ACC112 (cell line): ENCODE data around the gene ZNF619.

Source experiments
- H2AFZ ChIP-seq: fragments of 200-600 bp; sonication (generic); one replicate; pipeline ENCODE4 v1.6.0; 2017; ENCODE audit warnings: antibody characterized with exemption, low read length; ENCODE audit not compliant: unreplicated experiment
- H3K27ac ChIP-seq: fragments of 200-600 bp; sonication (generic); 2 replicates; pipeline ENCODE4 v1.5.1; 2014; ENCODE audit warnings: low read depth, mild to moderate bottlenecking, antibody characterized with exemption, low read length, moderate library complexity
- H3K27me3 ChIP-seq: fragments of 200-600 bp; sonication (generic); 2 replicates; pipeline ENCODE4 v1.6.1; 2014; ENCODE audit warnings: mild to moderate bottlenecking, antibody characterized with exemption, low read length, moderate library complexity, mixed read lengths; ENCODE audit not compliant: insufficient read depth
- H3K36me3 ChIP-seq: fragments of 200-600 bp; sonication (generic); 2 replicates; pipeline ENCODE4 v1.6.1; 2016; ENCODE audit warnings: mild to moderate bottlenecking, antibody characterized with exemption, low read length, moderate library complexity, mixed read lengths; ENCODE audit not compliant: insufficient read depth
- H3K4me1 ChIP-seq: fragments of 200-600 bp; sonication (generic); one replicate; pipeline ENCODE4 v1.6.1; 2016; ENCODE audit warnings: low read length, mixed read lengths; ENCODE audit not compliant: insufficient read depth, unreplicated experiment, control insufficient read depth
- H3K4me3 ChIP-seq: fragments of 200-600 bp; sonication (generic); 2 replicates; pipeline ENCODE4 v1.5.1; 2014; ENCODE audit warnings: mild to moderate bottlenecking, low read depth, low read length
- H3K79me2 ChIP-seq: fragments of 200-600 bp; sonication (generic); one replicate; pipeline ENCODE4 v1.6.0; 2016; ENCODE audit warnings: low read length; ENCODE audit not compliant: control insufficient read depth, unreplicated experiment, insufficient read depth

The ZNF619 gene

DNA sequence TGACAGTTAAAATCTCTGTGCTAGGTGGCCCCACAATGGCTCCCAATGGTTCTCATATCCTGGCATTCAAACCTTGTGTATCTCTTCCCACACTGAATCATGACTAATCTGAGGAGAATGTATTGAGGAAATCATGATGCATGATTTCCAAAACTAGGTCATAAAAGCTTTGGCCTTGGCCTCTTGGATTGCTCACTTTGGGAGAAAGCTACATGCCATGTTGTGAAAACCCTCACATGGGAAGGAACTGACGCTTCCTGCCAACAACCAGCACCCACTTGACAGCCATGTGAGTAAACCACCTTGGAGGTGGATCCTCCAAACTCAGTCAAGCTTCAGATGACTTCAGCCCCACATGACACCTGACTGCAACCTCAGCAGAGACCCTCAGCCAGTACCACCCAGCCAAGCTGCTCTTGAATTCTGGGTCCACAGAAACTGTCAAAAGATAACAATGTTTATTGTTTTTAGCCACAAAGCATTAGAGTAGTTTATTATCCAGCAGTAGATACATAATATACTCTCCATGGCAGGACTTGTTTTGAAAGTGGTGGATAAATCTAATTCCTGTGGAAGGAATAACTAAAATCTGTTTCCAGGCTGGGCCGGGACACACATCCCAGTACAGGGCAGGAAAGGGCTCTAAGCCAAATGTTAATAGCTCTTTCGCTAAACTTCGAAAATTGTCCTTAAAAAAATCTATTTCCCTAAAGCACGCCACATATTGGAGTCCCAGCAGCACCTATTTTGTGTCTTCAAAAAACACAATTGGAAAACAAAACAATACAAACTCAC, 27.9 kb downstream of the ZNF619 start:
- Histone ChIP-seq H3K4me1 (peaks cover 23% of the 10 kb centered on the region), H2AFZ (no peak overlapping the region), H3K27me3 (no peaks in the 10 kb centered on the region), H3K79me2 (no peaks in the 10 kb centered on the region), H3K36me3 (no peaks in the 10 kb centered on the region), H3K27ac (peak overlapping the region; percentile 95), H3K4me3 (peak overlapping the region; percentile 79)

DNA sequence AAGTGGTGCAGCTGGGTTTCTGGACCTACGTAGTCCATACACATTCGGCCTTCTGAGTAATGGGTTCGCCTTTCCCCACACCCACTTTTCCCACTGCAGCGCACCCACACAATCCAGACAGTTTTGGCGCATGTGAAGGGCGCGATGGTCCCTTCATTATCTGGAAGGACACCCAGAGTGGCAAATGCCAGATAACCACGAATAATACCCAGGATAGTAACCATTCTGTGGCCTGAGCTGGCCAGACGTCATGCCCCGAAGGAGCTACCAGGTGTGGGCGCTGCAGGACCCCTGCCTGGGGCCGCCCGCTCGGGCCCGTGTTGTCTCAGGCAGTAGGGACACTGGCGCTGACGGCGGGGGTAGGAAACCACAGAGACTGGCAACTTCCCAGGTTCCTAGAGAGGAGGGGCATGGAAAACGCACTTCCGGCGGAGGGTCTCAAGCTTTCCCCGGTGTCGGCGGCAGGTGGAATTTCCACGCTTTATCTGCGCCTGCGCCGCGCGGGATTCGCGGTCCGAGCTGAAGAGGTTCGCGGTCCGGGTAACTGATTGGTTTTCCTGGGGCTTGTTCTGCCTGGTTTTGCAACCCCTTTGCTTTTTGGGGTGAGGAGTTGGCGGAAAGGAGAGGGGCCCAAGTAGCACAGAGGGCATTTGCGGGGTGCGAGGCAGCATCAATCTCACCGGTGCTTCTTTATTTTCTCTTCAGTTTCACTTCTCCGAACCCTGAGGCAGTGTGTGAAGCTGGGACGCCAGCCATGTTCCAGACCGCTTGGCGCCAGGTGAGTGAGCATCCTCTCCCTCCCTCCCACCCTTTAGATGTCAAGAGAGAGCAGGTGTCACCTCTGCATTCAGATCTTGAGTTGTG, 28.9 kb downstream of the ZNF619 start, which contains the start of gene ZNF620:
TSS of gene ZNF620 (plus strand) at position 441 of the 864 bp plus-strand sequence. CDS start at position 755, 314 bp downstream.
- no peaks in the 10 kb centered on the region for H3K27me3 ChIP-seq
- peak within 1 kb of the TSS; percentile 79 for H3K4me3 ChIP-seq
- peaks cover 4% of the 10 kb centered on the region; the same call in 1 of the 2 replicates for H3K36me3 ChIP-seq
- peak within 1 kb of the TSS; percentile 95 for H3K27ac ChIP-seq
- H3K4me1 ChIP-seq = peaks cover 23% of the 10 kb centered on the region
- H2AFZ ChIP-seq = peak within 1 kb of the TSS; percentile 68
- H3K79me2 ChIP-seq = no peaks in the 10 kb centered on the region

GRCh38 chr3:40511031-40511718, 34.3 kb downstream of the ZNF619 start:
- no peaks in the 10 kb centered on the region for H3K27me3 ChIP-seq

DNA sequence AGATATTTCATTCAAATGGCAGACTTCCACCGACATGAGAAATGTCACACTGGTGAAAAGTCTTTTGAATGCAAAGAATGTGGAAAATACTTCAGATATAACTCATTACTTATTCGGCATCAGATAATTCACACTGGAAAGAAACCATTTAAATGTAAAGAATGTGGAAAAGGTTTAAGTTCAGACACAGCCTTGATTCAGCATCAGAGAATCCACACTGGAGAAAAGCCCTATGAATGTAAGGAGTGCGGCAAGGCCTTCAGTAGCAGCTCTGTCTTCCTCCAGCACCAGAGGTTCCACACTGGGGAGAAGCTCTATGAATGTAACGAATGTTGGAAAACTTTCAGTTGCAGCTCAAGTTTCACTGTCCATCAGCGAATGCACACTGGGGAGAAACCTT, 39.3 kb downstream of the ZNF619 start:
- Histone ChIP-seq H2AFZ (no peak overlapping the region), H3K27ac (no peak overlapping the region), H3K27me3 (no peaks in the 10 kb centered on the region), H3K4me1 (no peaks in the 10 kb centered on the region), H3K79me2 (no peaks in the 10 kb centered on the region), H3K36me3 (peaks cover 7% of the 10 kb centered on the region; the same call in 1 of the 2 replicates), H3K4me3 (no peak overlapping the region)

More at GRCh38 chr3:40511031-40511718, 34.3 kb downstream of the ZNF619 start:
- Histone ChIP-seq H3K4me1 (peaks cover 6% of the 10 kb centered on the region), H3K27ac (no peak overlapping the region), H2AFZ (no peak overlapping the region), H3K79me2 (no peaks in the 10 kb centered on the region), H3K4me3 (no peak overlapping the region), H3K36me3 (peaks cover 9% of the 10 kb centered on the region)

DNA sequence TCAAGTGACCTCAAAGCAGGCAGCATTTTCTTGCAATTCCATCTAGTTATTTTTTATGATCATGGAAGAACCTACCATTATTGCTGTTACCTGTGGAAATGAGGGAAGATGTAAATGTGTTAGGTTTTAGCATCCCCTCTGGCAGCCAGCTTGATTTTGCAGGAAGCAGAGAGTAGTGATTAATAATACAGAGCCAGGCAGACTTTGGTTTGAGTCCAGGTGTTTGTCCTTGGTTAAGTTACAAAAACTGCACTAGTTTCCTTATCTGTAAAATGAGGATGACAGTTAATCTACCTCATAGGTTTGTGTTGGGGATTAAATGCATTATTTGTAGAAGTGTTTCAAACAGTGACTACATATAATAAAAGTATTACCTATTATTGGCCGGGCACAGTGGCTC, 41.1 kb downstream of the ZNF619 start:
- peaks cover 7% of the 10 kb centered on the region; the same call in 1 of the 2 replicates for H3K36me3 ChIP-seq
- H3K79me2 ChIP-seq = no peaks in the 10 kb centered on the region
- no peak overlapping the region for H3K4me3 ChIP-seq
- no peak overlapping the region for H2AFZ ChIP-seq
- H3K27ac ChIP-seq = no peak overlapping the region
- H3K27me3 ChIP-seq = no peaks in the 10 kb centered on the region
- H3K4me1 ChIP-seq = no peaks in the 10 kb centered on the region

- Histone ChIP-seq H3K36me3 (peaks cover 7% of the 10 kb centered on the region; the same call in 1 of the 2 replicates), H3K4me3 (no peak overlapping the region)
These were observed 41.9 kb downstream of the ZNF619 start for GRCh38 chr3:40518848-40519247.

GRCh38 chr3:40521254-40521653, 44.3 kb downstream of the ZNF619 start:
- Histone ChIP-seq H2AFZ (no peak overlapping the region), H3K27me3 (no peaks in the 10 kb centered on the region), H3K36me3 (0 out of 2 replicates have a peak, but pooled peaks cover under 1% of the 10 kb centered on the region), H3K27ac (no peak overlapping the region), H3K4me3 (no peak overlapping the region), H3K79me2 (peaks cover 9% of the 10 kb centered on the region), H3K4me1 (peaks cover 6% of the 10 kb centered on the region)

More at GRCh38 chr3:40518848-40519247, 41.9 kb downstream of the ZNF619 start:
- no peak overlapping the region for H3K27ac ChIP-seq
- H3K27me3 ChIP-seq = no peaks in the 10 kb centered on the region
- no peaks in the 10 kb centered on the region for H3K4me1 ChIP-seq
- H2AFZ ChIP-seq = no peak overlapping the region
- H3K79me2 ChIP-seq = no peaks in the 10 kb centered on the region

- H3K27ac ChIP-seq = 0 out of 2 replicates have a peak overlapping the region, but pooled peaks have one; percentile 42
- no peaks in the 10 kb centered on the region for H3K27me3 ChIP-seq
- peaks cover 6% of the 10 kb centered on the region for H3K4me1 ChIP-seq
- peak overlapping the region; percentile 90 for H2AFZ ChIP-seq
- H3K36me3 ChIP-seq = peaks cover 14% of the 10 kb centered on the region
- peaks cover 19% of the 10 kb centered on the region for H3K79me2 ChIP-seq
- H3K4me3 ChIP-seq = peak overlapping the region; percentile 92
These were observed 46.9 kb downstream of the ZNF619 start for GRCh38 chr3:40523781-40524180.

- Histone ChIP-seq H3K27me3 (no peaks in the 10 kb centered on the region), H3K4me3 (peak overlapping the region; percentile 92), H2AFZ (peak overlapping the region; percentile 90), H3K79me2 (peaks cover 22% of the 10 kb centered on the region), H3K36me3 (peaks cover 18% of the 10 kb centered on the region), H3K27ac (peak overlapping the region; percentile 42; the same call in 1 of the 2 replicates), H3K4me1 (peaks cover 6% of the 10 kb centered on the region)
These were observed 47.3 kb downstream of the ZNF619 start for GRCh38 chr3:40524222-40524567.
